Measurements from ENCODE around the gene HCAR3. TPM values are rescaled to one million over a fixed set of nuclear protein-coding genes. Genes with fewer than 3 reads are reported as not detected.
"Not testable (repeated sequence)": the region's sequence is repeated elsewhere in the genome, so short reads cannot be mapped to it uniquely, and the experiment has no call there.

Gene HCAR3
- total RNA-seq, 1 experiment from 2014 or later: not detected

GRCh38 chr12:122722387-122722786 is 5.8 kb upstream of the HCAR3 start:
- no peak for DNase-seq (ENCODE audit: low read depth)

- no peak for DNase-seq (ENCODE audit: low read depth)
These were observed 4.5 kb upstream of the HCAR3 start for GRCh38 chr12:122721057-122721545.

- DNase-seq (ENCODE audit: low read depth): not testable (repeated sequence)
These were observed 1.4 kb downstream of the HCAR3 start for GRCh38 chr12:122715211-122715610.

GRCh38 chr12:122713491-122714188 is 3.0 kb downstream of the HCAR3 start:
- DNase-seq (ENCODE audit: low read depth): not testable (repeated sequence)

GRCh38 chr12:122711266-122711665 is 5.3 kb downstream of the HCAR3 start:
- not testable (repeated sequence) for DNase-seq (ENCODE audit: low read depth)

- DNase-seq (ENCODE audit: low read depth): not testable (repeated sequence)
These were observed 6.3 kb downstream of the HCAR3 start for GRCh38 chr12:122710341-122710740.

- not testable (repeated sequence) for DNase-seq (ENCODE audit: low read depth)
These were observed 7.3 kb downstream of the HCAR3 start for GRCh38 chr12:122709287-122709686.

GRCh38 chr12:122703841-122704240 is 12.8 kb downstream of the HCAR3 start:
- DNase-seq (ENCODE audit: low read depth): not testable (repeated sequence)

- not testable (repeated sequence) for DNase-seq (ENCODE audit: low read depth)
These were observed 13.6 kb downstream of the HCAR3 start, which contains the start of gene HCAR2 for GRCh38 chr12:122702890-122703611. HCAR2 (minus strand) TSS chr12:122703357; CDS start chr12:122703283, 74 bp downstream.

GRCh38 chr12:122701481-122701880 is 15.1 kb downstream of the HCAR3 start:
- not testable (repeated sequence) for DNase-seq (ENCODE audit: low read depth)

- DNase-seq (ENCODE audit: low read depth): not testable (repeated sequence)
These were observed 16.4 kb downstream of the HCAR3 start for GRCh38 chr12:122700038-122700710.

GRCh38 chr12:122696922-122697321 is 19.7 kb downstream of the HCAR3 start:
- not testable (repeated sequence) for DNase-seq (ENCODE audit: low read depth)

- no peak for DNase-seq (ENCODE audit: low read depth)
These were observed 25.0 kb downstream of the HCAR3 start for GRCh38 chr12:122691566-122691965.

GRCh38 chr12:122688291-122688690 is 28.3 kb downstream of the HCAR3 start:
- DNase-seq (ENCODE audit: low read depth): no peak

GRCh38 chr12:122687086-122687485 is 29.5 kb downstream of the HCAR3 start:
- peak; percentile 17 for DNase-seq (ENCODE audit: low read depth)

- DNase-seq (ENCODE audit: low read depth): no peak
These were observed 30.1 kb downstream of the HCAR3 start for GRCh38 chr12:122686538-122686937.

GRCh38 chr12:122684297-122684813 is 32.3 kb downstream of the HCAR3 start:
- DNase-seq (ENCODE audit: low read depth): no peak

- DNase-seq (ENCODE audit: low read depth): peak; percentile 57
These were observed 34.8 kb downstream of the HCAR3 start for GRCh38 chr12:122681814-122682213.

GRCh38 chr12:122680989-122681388 is 35.6 kb downstream of the HCAR3 start:
- not testable (repeated sequence) for DNase-seq (ENCODE audit: low read depth)

- not testable (repeated sequence) for DNase-seq (ENCODE audit: low read depth)
These were observed 39.8 kb downstream of the HCAR3 start for GRCh38 chr12:122676781-122677180.

GRCh38 chr12:122676015-122676414 is 40.6 kb downstream of the HCAR3 start:
- DNase-seq (ENCODE audit: low read depth): not testable (repeated sequence)

GRCh38 chr12:122672515-122672914 is 44.1 kb downstream of the HCAR3 start:
- no peak for DNase-seq (ENCODE audit: low read depth)
